Measurements from ENCODE around the gene RRAGC. TPM values are rescaled to one million over a fixed set of nuclear protein-coding genes. Genes with fewer than 3 reads are reported as not detected.

RRAGC gene
- total and polyA plus RNA-seq, 9 of the 15 experiments (the other 6 are each of a cell fraction or from before 2014, with no cell fraction given): 3.9 to 16.9 (median 10.9) TPM

DNA sequence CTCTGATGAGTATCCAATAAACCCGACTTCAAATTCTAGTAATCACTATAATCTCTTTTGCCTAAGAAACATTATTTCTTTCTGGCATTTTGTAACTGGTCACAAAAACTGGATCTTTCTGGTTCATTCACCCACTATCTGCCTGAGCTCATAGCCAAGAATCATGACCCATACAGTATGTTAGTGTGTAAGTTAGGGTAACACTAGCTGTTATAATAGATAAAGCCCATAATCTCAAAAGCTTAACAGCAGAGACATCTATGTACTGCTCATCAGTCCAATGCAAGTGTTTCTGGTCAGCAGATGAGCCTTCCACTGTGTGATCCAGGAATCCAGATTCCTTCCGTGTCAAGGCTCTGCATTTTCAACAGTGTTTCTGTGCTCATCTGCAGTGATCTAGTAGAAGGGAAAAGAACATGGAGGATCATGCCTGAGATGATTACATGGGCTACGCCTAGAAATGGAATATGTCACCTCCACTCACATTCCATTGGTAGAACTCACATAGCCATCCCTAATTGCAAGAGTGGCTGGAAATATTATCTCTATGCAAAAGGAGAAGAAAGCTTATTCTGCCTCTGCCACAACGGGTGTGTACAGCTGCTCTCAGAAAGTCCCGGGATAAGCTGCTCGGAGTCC is 27.7 kb downstream of the RRAGC start (continued):
- TF ChIP-seq ARID1B (IDR thresholded peaks at IDR 0.05) (peak; percentile 77), CEBPB (tag; IDR thresholded peaks at IDR 0.05) (no peak), HMBOX1 (IDR thresholded peaks at IDR 0.05) (peak; percentile 80), REST (IDR thresholded peaks at IDR 0.05; ENCODE audit: borderline replicate concordance) (peak; percentile 92), REST (CRISPR knock-in tag; IDR thresholded peaks at IDR 0.05; ENCODE audit: low read depth) (no peak), BCOR (IDR thresholded peaks at IDR 0.05) (no peak), ZNF143 (CRISPR knock-in tag; IDR thresholded peaks at IDR 0.05) (no peak), IRF2 (CRISPR knock-in tag; IDR thresholded peaks at IDR 0.05) (no peak), ELF2 (CRISPR knock-in tag; IDR thresholded peaks at IDR 0.05) (no peak), ZBTB33 (CRISPR knock-in tag; IDR thresholded peaks at IDR 0.05) (peak; percentile 49; the same call in 1 of the 2 replicates), TCF3 (CRISPR knock-in tag; IDR thresholded peaks at IDR 0.05) (peak; percentile 67), NFIC (IDR thresholded peaks at IDR 0.05) (0 out of 2 replicates have a peak, but pooled peaks have one; percentile 23), RBM14 (IDR thresholded peaks at IDR 0.05; ENCODE audit: borderline replicate concordance, insufficient read depth, low read depth, low read length) (no peak), RCOR1 (IDR thresholded peaks at IDR 0.05; ENCODE audit: borderline replicate concordance in 1 of 2, low read depth in 2 of 2, low read length in 2 of 2) (0 out of 4 replicates have a peak, but pooled peaks of 1 of the 2 experiments have one; percentile 14), SMARCA4 (IDR thresholded peaks at IDR 0.05) (peak; percentile 52), MTA2 (IDR thresholded peaks at IDR 0.05; ENCODE audit: low read depth) (peak; percentile 57), ZZZ3 (IDR thresholded peaks at IDR 0.05) (no peak), CBFA2T3 (IDR thresholded peaks at IDR 0.05) (peak; percentile 87), KLF16 (IDR thresholded peaks at IDR 0.05) (peak; percentile 64; the same call in 1 of the 2 replicates)
